ENCODE results near the gene CIRBP.
"Not testable (repeated sequence)": the region's sequence is repeated elsewhere in the genome, so short reads cannot be mapped to it uniquely, and the experiment has no call there.

Gene CIRBP

DNA sequence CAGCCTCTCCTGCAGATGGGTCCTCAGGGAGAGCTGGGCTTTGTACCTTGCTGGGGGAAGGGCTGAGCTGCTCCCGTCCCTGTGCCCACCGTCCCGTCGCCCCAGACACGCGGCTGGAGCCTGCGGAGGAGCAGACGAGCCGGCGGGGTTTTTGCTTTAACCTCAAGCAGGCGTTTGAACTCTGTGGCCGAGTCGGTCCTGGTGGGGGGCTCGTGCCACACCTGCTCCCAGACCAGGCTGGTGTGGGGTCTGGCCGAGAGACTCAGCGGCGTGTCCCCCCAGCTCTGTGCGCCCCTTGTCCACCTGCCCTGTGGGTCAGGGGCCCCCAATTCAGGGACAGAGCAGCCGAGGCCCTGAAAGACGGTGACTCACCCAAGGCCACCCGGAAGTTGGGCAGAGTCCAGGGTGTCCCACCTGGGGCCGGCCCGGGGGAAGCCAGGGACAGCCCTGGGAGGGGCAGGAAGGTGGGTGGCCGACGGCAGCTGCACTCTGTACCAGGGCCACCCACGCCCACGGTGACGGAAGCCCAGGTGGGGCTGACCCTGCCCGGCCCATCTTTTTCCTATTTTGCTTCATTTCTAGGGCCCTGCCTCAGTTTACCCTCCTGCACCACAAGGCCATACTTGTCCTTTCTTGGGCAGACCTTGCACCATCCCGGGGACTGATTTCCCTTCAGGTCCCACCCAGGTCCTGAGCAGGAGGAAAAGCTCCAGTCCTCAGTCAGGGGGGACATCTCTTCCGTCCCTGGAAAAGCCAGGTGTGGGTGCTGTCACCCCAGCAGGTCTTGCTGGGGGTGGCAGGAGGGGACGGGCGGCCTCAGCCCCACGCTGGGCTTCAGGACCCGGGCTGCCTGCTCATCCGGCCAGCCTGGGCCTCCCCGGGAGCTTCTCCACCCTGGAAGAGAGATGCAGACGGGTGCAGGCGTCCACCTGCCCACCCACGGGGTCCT is 21.8 kb downstream of the CIRBP start:
- DNase-seq (ENCODE audit: low read depth), result no peak

DNA sequence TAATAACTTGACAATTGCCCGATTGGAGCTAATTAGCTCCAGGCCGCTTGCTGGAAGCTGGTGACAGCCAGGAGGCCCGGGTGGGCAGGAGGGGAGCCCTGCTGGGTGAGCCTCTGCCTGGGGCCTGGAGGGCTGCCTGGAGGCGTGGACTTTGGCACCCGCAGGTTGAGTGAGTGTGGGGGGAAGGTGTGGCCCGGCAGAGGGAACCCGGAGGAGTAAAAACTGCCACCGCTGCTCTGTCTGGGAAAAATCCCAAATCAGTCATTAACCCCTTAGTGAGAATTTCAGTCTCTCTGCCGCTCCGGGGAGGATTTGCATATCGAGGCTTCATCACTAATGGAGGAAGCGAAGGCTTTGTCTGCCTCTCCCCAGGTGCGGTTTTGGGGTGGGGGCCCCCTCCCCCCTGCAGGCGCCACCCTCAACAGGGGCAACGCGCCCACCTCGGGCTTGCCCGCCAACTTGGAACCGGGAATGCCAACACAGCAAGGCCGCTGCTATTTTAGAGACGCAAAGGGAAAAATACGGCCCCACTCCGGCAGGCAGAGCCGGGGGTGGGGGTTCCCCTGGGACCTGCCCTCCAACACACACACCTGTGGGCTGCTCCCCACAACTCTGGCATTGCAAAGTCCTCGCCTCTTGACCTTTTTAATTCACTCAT is 22.8 kb downstream of the CIRBP start:
- DNase-seq (ENCODE audit: low read depth), result no peak

DNA sequence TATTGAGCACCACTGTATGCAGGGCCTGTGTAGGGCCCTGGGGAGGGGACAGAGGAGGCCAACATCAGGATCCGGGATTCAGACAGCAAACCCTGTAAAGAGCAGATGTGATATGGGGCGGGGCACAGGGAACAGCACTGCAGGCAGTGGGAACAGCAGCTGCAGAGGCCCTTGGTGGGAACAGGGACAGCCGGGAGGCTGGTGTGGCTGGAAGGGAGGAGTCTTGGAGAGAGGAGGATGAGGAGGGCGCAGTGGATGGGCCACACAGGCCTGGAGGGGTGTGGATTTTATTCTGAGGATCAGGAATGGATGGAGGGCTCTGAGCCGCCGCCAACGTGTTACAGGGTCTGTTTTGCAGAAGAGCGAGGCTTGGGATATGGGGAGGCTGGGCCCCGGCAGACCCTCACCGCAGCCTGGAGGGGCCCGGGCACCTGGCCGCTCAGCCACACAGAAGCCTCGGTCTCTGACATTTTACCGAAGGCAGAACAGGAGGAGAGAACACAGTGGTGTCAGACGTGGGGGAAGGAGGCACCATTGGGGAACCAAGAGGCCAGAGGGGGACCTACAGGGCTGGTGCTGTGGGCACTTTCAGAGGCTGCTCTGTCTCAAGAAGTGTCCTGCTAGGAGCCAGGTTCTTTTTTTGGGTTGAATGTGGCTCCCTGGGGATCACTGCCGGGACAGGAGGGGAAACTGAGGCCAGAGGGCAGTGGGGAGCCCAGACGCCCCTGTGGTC is 23.5 kb downstream of the CIRBP start:
- no peak for DNase-seq (ENCODE audit: low read depth)

DNA sequence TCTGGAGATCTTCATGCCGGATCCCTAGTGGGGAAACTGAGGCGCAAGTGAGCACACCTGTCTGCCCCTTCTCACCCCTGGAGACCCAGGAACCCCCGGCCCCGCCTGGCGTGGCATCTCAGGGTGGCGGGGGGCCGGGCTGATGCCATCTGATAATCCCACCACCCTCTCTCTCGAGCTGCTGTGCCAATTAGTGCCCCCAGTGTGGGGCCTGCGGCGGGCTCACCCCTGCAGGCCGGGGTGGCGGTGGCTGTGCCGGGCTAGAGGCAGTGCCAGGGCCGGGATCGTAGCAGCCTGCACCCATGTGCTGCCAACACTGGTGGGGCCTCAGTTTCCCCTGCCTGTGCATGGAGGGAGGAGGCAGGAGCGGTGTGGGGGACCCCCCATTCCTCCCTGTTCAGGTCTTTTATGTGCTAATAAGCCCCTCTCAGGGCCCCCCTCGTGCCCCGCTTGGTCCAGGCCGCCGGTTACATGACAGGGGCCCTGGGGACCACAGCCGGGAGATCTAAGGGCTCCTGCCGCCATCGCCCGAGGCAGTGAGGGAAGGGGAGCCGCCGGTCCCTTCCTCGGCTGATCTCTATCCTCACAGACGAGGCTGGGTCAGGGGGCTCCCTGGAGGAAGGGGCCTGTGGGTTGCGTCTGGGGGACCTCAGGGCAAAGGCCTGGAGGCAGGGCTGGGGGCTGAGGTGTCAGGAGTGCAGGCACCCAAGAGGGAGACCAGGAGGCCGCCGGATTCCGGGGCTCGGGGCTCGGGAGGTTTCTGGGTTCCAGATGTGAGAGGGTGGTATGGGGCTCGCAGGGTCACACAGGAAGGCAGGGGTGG is 24.9 kb downstream of the CIRBP start:
- DNase-seq (ENCODE audit: low read depth), result no peak

DNA sequence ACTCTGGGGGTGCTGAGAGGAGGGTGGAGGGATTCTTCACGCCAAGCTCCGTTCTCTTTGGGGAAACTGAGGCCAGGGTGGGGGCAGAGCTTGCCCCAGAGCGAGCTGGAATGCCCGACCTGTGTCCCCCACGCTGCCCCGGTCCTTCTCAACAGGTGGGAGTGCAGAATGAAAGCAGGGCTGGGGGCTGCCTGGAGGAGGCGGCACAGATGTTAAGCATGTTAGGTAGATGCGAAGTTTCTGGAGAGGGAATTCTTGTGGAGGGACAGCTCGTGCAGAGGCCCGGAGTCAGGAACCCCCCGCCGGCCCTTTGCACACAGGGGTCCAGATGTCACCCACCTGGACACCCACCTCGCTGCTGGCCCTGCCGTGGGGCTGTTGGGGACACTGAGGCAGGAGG is 25.6 kb downstream of the CIRBP start:
- DNase-seq (ENCODE audit: low read depth), result no peak

DNA sequence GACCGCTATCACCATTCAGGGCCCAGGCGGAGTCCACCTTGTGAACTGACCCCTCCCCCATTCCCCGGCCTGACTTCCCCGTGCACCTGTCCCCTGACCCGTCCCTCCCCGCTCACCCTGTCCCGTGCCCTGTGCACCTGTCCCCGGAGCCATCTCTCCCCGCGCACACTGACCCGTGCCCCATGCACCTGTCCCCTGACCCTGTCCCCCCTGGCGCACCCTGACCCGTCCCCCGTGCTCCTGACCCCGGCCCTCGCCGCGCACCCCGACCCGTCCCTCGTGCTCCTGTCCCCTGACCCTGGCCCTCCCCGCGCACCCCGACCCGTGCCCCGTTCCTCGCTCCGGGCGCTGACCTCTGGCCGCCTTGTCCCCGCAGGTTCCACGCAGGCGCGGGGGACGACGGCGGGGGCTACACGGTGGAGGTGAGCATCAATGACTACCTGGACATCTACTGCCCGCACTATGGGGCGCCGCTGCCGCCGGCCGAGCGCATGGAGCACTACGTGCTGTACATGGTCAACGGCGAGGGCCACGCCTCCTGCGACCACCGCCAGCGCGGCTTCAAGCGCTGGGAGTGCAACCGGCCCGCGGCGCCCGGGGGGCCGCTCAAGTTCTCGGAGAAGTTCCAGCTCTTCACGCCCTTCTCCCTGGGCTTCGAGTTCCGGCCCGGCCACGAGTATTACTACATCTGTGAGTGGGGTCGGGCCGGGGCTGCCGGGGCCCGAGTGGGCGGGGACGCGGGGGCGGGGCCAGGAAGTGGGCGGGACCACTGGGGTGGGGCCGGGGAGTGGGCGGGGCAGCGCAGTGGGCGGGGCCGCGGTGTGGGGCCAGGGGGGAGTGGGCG is 26.3 kb downstream of the CIRBP start:
- DNase-seq (ENCODE audit: low read depth), result peak; percentile 42

DNA sequence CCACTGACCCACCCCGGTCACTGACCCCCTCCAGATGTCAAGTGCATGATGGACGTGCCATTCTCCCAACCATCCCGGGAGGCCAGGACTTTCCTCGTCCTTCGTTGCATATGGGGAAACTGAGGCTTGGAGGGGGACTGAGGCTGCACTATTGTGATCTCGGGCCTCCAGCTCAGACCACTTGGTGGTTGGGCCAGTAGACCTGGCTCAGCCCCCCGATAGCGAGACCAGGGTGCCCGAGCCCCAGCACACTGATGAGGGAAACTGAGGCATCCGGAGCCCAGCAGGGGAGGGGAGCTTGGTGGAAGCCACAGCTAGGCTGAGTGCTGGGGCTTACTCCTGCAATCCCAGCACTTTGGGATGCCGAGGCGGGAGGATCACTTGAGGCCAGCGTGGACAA is 26.9 kb downstream of the CIRBP start:
- no peak for DNase-seq (ENCODE audit: low read depth)

DNA sequence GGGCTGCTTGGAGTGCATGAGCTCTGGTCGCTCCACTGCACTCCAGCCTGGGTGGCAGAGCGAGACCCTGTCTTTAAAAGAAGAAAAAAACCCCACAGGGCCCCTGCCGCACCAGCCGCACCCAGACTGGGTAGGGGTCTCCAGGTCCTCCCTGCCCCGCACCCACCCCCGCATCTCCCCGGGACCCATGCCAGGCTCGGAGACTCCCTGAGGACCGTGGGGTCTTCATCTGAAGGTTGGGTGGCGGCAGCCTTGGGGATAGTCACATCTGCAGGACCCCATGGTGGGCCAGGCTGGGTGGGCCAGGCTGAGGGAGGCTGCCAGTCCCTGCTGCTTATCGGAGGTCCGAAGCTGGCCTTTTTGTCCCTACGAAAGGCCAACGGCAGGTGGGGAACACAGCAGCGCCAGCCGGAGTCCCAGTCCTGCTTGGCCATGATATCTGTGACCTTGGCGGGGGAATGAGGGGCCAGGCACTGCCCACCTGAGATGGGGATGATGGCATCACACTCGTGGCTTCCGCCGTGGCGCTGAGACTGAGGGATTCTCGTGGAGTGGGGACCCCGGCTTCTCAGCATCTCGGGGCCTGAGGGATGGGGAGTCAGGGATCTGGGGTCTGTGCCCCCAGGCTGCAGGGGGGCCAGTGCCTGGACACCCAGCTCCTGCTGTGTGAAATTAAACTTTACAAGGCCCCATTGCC is 27.6 kb downstream of the CIRBP start:
- no peak for DNase-seq (ENCODE audit: low read depth)

DNA sequence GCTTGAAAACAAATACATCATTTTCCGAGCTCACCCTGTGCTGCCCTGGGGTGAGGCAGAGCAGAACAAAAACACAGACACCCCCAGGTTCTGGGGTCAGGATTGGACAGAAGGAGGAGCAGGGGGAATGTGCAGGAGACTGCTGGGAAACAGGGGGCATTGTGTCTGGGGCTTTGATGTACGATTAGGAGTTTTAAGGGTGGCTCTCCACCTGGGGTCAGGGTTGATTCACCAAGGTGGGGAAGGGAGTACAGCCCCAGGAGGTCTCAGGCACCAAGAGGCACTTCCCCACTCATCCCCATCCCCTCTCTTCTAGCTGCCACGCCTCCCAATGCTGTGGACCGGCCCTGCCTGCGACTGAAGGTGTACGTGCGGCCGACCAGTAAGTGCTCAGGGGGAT is 29.1 kb downstream of the CIRBP start:
- no peak for DNase-seq (ENCODE audit: low read depth)

DNA sequence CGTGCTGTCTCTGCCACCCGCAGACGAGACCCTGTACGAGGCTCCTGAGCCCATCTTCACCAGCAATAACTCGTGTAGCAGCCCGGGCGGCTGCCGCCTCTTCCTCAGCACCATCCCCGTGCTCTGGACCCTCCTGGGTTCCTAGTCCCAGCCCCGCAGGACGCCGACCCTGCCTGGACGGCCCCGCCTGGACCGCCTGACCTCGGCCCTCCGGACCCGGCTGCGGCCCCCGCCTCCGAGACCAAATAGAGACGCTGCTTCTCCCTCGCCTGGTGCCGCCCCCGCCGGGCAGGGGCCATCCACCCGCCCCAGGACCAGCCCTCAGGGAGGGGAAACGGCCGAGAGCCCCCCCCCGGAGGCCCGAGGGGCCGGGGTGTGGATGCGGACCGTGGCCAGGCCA is 30.7 kb downstream of the CIRBP start:
- no peak for DNase-seq (ENCODE audit: low read depth)

DNA sequence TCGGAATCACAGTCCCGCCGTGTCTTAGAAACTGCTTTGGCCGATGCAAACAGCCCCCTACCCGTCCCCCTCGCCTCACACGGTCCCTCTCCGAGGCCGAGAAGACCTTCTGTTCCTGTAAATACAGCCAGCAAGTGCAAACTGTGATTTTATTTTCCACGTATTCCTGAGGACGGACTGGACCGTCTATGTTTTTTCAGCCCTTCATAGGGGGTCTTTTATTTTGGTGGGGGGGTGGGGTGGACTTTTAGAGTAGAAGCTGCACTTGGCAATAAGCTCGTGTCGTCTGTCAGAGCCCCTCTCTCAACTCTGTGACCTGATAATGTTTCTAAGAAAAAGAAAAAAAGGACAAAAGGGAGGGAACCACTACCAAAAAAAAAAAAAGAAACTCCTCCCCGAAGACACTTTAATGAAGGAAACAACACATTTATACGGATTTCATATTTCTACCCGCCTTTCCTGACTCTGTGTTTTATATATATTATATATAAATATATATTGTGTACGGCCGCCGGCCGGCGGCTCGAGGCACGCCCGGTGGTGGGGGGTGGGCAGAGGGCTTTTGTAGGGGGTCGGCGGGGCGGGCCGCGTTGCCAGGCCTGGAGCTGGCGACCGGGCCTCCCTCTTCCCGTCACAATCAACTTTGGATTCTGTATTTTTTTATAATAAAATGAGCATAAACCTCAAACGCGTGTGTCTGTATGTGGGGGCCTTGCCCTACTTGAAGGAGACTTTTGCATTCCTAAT is 31.8 kb downstream of the CIRBP start:
- DNase-seq (ENCODE audit: low read depth), result no peak

DNA sequence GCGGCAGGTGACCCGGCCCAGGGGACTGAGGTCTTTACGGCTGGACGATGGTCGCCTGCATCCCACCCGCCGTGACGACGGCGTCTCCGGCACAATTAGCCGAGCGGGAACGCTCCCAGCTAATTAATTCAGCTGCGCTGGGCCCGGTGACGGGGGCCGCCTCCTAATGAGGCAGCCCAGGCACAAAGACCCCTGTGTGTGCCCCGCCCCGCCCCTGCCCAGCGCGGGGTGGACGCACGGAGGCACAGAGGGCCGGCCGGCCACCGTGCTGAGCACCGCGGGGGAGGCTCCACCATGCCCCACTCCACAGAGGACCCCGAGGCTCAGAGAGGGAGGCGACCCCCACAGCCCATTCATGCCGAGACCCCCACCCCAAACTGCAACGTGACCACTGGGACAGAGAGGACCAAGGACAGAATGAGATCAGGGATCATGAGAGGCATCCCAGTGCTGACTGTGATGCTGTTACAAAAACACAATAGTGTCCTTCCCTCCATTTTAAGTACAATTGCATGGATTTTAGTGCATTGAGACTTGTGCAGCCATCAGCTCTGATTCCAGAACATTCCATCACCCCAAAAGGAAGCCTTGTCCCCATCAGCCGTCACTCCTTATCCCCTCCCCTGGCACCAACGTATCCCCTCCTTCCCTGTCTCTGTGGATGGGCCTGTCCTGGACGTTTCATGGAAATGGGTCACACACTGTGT is 33.6 kb downstream of the CIRBP start:
- DNase-seq (ENCODE audit: low read depth), result no peak

DNA sequence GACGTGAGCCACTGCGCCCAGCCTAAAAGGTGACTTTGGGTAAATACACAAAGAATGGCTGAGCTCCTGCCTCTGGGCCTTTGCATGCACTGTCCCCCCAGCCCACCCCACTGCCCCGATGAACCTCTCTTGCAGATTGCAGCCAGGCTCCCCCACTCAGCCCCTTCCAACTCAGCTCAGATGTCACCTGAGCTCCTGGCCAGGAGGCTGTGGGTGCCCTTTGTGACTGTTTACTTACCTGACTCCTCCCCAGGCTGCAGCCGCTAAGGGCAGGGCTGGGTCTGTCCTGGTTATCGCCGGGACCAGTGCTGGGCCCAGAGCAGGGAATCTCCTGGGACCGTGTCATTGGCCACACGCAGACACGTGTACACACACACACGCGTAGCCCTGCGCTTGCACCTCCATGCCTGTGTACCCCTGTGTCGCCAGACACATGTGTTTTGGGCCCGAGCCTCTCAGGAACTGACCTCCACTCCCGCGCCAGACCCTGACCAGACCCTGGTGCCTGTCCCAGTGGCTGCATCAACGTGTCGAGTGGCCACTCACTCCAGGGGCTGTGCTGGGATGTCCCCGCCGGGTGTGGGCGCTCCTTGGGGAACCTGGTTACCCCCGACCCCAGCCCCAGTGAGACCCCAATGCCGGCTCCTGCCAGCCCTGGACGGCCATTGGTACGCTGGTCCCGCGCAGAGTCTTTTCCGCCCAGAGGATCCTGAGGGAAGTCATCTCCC is 35.2 kb downstream of the CIRBP start:
- DNase-seq (ENCODE audit: low read depth), result no peak

DNA sequence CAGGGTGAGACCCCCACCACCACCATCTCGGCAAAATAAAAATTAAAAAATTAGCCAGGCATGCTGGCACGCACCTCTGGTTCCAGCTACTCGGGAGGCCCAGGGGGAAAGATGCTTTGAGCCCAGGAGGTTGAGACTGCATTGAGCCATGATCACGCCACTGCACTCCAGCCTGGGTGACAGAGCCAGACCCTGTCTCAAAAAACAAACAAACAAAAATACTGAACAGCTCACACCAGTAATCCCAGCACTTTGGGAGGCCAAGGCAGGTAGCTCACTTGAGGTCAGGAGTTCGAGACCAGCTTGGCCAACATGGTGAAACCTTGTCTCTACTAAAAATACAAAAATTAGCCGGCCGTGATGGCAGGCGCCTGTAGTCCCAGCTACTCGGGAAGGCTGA is 36.2 kb downstream of the CIRBP start:
- DNase-seq (ENCODE audit: low read depth), result not testable (repeated sequence)

DNA sequence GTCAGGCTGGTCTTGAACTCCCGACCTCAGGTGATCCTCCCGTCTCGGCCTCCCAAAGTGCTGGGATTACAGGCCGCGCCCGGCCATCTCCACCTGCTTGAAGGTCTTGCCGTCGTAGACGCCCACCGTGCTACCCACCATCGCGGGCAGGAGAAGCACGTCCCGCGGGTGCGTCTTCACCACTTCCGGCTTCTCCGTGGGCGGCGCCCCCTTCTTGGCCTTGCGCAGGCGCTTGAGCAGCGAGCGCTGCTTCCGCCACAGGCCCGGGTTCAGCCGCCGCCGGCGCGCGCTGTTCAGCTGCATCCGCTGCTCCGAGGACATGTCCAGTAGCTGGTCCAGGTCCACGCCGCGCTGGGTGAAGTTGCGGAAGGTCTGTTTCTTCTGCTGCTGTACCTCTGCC is 38.2 kb downstream of the CIRBP start:
- DNase-seq (ENCODE audit: low read depth), result no peak

DNA sequence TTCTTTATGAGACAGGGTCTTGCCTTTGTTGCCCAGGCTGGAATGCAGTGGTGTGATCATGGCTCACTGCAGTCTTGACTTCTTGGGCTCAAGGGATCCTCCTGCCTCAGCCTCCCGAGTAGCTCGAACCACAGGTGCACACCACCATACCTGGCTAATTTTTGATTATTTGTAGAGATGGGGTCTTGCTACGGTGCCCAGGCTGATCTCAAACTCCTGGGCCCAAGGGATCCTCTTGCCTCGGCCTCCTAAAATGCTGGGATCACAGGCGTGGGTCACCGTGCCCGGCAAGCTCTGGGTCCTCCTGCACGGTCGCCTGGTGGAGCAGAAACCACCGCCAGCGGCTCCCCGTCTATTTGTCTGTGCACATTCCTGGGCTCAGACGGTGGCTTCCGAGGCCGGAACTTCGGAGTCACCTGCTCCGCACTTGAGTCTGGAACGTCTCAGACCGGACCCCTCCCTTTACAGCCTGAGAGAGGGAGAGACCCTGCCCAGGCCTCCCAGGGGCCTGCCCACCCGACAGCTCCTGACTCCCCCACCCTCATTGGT is 38.7 kb downstream of the CIRBP start:
- no peak for DNase-seq (ENCODE audit: low read depth)

DNA sequence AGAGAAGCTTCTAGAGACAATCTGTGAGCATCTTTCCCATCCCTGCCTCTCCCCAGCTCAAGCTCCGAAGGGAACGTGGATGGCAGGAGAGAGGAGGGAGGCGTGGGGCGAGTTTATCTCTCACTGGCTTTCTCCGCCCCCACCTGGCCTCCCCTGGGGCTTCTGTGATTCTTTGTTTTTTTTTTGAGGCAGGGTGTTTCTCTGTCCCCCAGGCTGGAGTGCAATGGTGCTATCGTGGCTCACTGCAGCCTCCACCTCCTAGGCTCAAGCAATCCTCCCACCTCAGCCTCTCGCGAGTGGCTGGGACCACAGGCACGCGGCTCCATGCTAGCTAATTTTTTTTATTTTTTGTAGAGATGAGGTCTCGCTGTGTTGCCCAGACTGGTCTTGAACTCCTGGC is 39.6 kb downstream of the CIRBP start:
- DNase-seq (ENCODE audit: low read depth), result no peak

Measured in activated T-cell treated with anti-CD3 and anti-CD28 coated beads for 48 hours (primary cell).